Upper lobe of left lung (tissue), 4 donors: Measurements from ENCODE around the gene TXNRD2.

Experiments used
- CTCF ChIP-seq, 6 experiments: fragments of 450-650 bp in 4 of 6; fragments of 200-600 bp in 2 of 6; sonication (generic) in 2 of 6; IDR thresholded peaks; one replicate each; pipeline ENCODE4 v1.5.1; 2016 to 2019; ENCODE audit warnings: antibody characterized with exemption in 6 of 6
- EP300 ChIP-seq, 4 donors: sonication (generic); formaldehyde crosslinking; IDR thresholded peaks; one replicate each; pipeline ENCODE4 v1.5.1; 2017; ENCODE audit warnings: antibody characterized with exemption in 4 of 4, control low read depth in 2 of 4
- POLR2A ChIP-seq, 4 donors: fragments of 450-650 bp; IDR thresholded peaks; one replicate each; pipeline ENCODE4 v1.5.1; 2016 to 2017; ENCODE audit warnings: antibody characterized with exemption in 4 of 4, mild to moderate bottlenecking in 2 of 4
- POLR2AphosphoS5 ChIP-seq, 2 donors: sonication (generic); formaldehyde crosslinking; IDR thresholded peaks; one replicate each; pipeline ENCODE4 v1.5.1; 2017; ENCODE audit warnings: antibody characterized with exemption in 2 of 2

- no peak for TF ChIP-seq CTCF (IDR thresholded peaks at IDR 0.05)
- TF ChIP-seq POLR2A (IDR thresholded peaks at IDR 0.05), result no peak
- no peak for TF ChIP-seq EP300 (IDR thresholded peaks at IDR 0.05)
- no peak for TF ChIP-seq POLR2AphosphoS5 (IDR thresholded peaks at IDR 0.05)
These were observed 55.6 kb downstream of the TXNRD2 start for GRCh38 chr22:19885841-19886592.
